Fibroblast of skin of left biceps (primary cell): ENCODE measurements around the gene METTL24.

Experiments used
- DNase-seq, 2 experiments: peaks; one replicate each; pipeline ENCODE4 v3.0.0-alpha.2; 2013; ENCODE audit warnings: low read depth in 2 of 2

Gene METTL24

GRCh38 chr6:110196874-110197273, 161.3 kb downstream of the METTL24 start:
- DNase-seq: no peak

- no peak for DNase-seq
These were observed 162.5 kb downstream of the METTL24 start for GRCh38 chr6:110195639-110196038.
